Activated CD4-positive, alpha-beta T cell treated with anti-CD3 and anti-CD28 coated beads for 4 hours (primary cell): ENCODE results near the gene XRN1.

Experiments
- DNase-seq, 2 donors: peaks; one replicate each; pipeline ENCODE4 v3.0.0-alpha.2; 2020

The XRN1 gene

DNA sequence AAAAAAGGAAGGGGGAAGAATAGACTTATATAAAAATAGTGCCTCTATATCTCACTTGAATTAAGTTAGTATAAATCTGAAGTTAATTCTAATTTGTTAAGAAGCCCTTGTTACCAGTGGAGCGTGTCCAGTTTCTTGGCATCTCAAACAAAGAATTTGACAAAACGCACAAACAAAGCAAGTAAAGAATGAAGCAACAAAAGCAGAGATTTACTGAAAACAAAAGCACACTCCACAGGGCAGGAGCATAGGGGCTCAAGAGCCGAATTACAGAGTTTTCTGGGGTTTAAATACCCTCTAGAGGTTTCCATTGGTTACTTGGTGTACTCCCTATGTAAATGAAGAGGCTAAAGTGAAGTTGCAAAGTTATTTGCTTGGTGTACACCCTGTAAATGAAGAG lies 188.5 kb downstream of the XRN1 start:
- no peak for DNase-seq

DNA sequence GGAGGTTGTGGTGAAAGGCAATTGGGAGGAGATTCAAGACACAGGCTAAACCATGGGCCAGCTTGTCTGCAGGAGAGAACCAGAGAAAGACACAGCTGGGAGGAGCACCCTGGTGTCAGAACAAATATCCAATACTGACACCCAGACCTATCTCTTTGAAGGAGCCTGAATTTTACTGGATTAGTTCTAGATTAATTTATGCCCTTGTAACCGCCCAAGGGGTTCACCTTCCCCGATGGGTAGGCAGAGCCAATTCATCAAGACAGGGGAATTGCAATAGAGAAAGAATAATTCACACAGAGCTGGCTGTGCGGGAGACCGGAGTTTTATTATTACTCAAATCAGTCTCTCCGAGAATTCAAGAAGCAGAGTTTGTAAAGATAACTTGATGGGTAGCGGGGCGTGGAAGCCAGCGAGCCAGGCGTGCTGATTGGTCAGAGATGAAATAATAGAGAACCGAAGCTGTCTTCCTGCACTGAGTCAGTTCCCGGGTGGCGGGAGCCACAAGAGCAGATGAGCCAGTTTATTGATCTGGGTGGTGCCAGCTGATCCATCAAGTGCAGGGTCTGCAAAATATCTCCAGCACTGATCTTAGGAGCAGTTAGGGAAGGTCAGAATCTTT lies 191.0 kb downstream of the XRN1 start:
- no peak for DNase-seq
